Liver (tissue), 9 donors: Measurements from ENCODE around the gene MTMR2. TPM values are rescaled to one million over a fixed set of nuclear protein-coding genes. Genes with fewer than 3 reads are reported as not detected.

Source experiments
- DNase-seq: peaks from one replicate; pipeline ENCODE4 v3.0.0-alpha.2; 2017; ENCODE audit warnings: low spot score
- H3K27ac ChIP-seq, 2 donors: one replicate each; pipeline ENCODE4 v1.7.0; 2013; ENCODE audit warnings: inconsistent platforms in 2 of 2, low read length in 2 of 2, control low read depth in 1 of 2, low read depth in 1 of 2, mild to moderate bottlenecking in 1 of 2
- H3K27me3 ChIP-seq, 4 donors: one replicate each; pipeline versions ENCODE4 v1.6.1 to v1.7.0; 2013; ENCODE audit warnings: low read length in 3 of 4, inconsistent platforms in 1 of 4, mild to moderate bottlenecking in 1 of 4, moderate library complexity in 1 of 4; ENCODE audit not compliant: control insufficient read depth in 4 of 4, insufficient read depth in 4 of 4
- H3K36me3 ChIP-seq, 4 donors: one replicate each; pipeline versions ENCODE4 v1.6.1 to v1.7.0; 2013; ENCODE audit warnings: low read length in 3 of 4, mild to moderate bottlenecking in 3 of 4, low read depth in 1 of 4, moderate library complexity in 1 of 4; ENCODE audit not compliant: control insufficient read depth in 4 of 4, insufficient read depth in 3 of 4
- H3K4me1 ChIP-seq, 4 donors: one replicate each; pipeline versions ENCODE4 v1.6.1 to v1.7.0; 2013; ENCODE audit warnings: low read length in 3 of 4, mild to moderate bottlenecking in 3 of 4, moderate library complexity in 1 of 4; ENCODE audit not compliant: control insufficient read depth in 4 of 4, insufficient read depth in 4 of 4
- H3K4me3 ChIP-seq, 3 donors: one replicate each; pipeline versions ENCODE4 v1.6.1 to v1.7.0; 2013; ENCODE audit warnings: low read length in 3 of 3, control low read depth in 1 of 3, low read depth in 1 of 3, mild to moderate bottlenecking in 1 of 3
- H3K9ac ChIP-seq, 2 donors: one replicate each; pipeline ENCODE4 v1.7.0; 2013; ENCODE audit warnings: low read length in 2 of 2, mild to moderate bottlenecking in 2 of 2, moderate library complexity in 2 of 2, control low read depth in 1 of 2, low read depth in 1 of 2
- H3K9me3 ChIP-seq, 4 donors: one replicate each; pipeline versions ENCODE4 v1.6.1 to v1.7.0; 2013; ENCODE audit warnings: low read length in 3 of 4; ENCODE audit not compliant: control insufficient read depth in 4 of 4
- ATF3 ChIP-seq: IDR thresholded peaks from 2 replicates; pipeline ENCODE4 v1.6.1; 2016; ENCODE audit warnings: antibody characterized with exemption
- CTCF ChIP-seq: fragments of 150-350 bp; IDR thresholded peaks from 2 replicates; pipeline ENCODE4 v1.5.1; 2017; ENCODE audit warnings: improper control_type of control experiment, low read depth, low read length; ENCODE audit not compliant: missing input control
- EGR1 ChIP-seq, 2 donors: IDR thresholded peaks; 2 replicates each; pipeline ENCODE4 v1.6.1; 2016 to 2018; ENCODE audit warnings: antibody characterized with exemption in 2 of 2, low read depth in 2 of 2
- FOXA1 ChIP-seq: IDR thresholded peaks from 2 replicates; pipeline ENCODE4 v1.6.1; 2016; ENCODE audit warnings: antibody characterized with exemption
- FOXA2 ChIP-seq: IDR thresholded peaks from 2 replicates; pipeline ENCODE4 v1.6.1; 2016; ENCODE audit warnings: antibody characterized with exemption
- HNF4A ChIP-seq, 2 donors: conservative IDR thresholded peaks; 2 replicates each; pipeline ENCODE4 v1.6.1; 2016; ENCODE audit warnings: antibody characterized with exemption in 2 of 2, mild to moderate bottlenecking in 2 of 2
- HNF4G ChIP-seq: IDR thresholded peaks from 2 replicates; pipeline ENCODE4 v1.6.1; 2016; ENCODE audit warnings: antibody characterized with exemption
- JUND ChIP-seq, 2 donors: IDR thresholded peaks; 2 replicates each; pipeline ENCODE4 v1.6.1; 2016; ENCODE audit warnings: antibody characterized with exemption in 2 of 2
- MAX ChIP-seq: IDR thresholded peaks from 2 replicates; pipeline ENCODE4 v1.6.1; 2016; ENCODE audit warnings: antibody characterized with exemption
- NR2F2 ChIP-seq: IDR thresholded peaks from 2 replicates; pipeline ENCODE4 v1.6.1; 2016; ENCODE audit warnings: antibody characterized with exemption
- RAD21 ChIP-seq, 2 donors: IDR thresholded peaks; 2 replicates each; pipeline ENCODE4 v1.6.1; 2016; ENCODE audit warnings: antibody characterized with exemption in 2 of 2, mild to moderate bottlenecking in 2 of 2
- RXRA ChIP-seq, 2 donors: IDR thresholded peaks; 2 replicates each; pipeline ENCODE4 v1.6.1; 2017 to 2018; ENCODE audit warnings: antibody characterized with exemption in 2 of 2, mild to moderate bottlenecking in 1 of 2
- SP1 ChIP-seq: IDR thresholded peaks from 2 replicates; pipeline ENCODE4 v1.6.1; 2018; ENCODE audit warnings: antibody characterized with exemption, mild to moderate bottlenecking
- TAF1 ChIP-seq: conservative IDR thresholded peaks from 2 replicates; pipeline ENCODE4 v1.6.1; 2016; ENCODE audit warnings: antibody characterized with exemption, mild to moderate bottlenecking
- YY1 ChIP-seq: IDR thresholded peaks from 2 replicates; pipeline ENCODE4 v1.6.1; 2016; ENCODE audit warnings: antibody characterized with exemption, mild to moderate bottlenecking
- WGBS: extraction: QIAGEN DNeasy Blood & Tissue Kit; methylation state at CpG from one replicate; pipeline ENCODE4 v1.1.7; 2013; 5-methylcytosine and 5-hydroxymethylcytosine counted together
- polyA plus RNA-seq, 2 donors: library from polyadenylated mRNA; stranded (reverse) in 1 of 2; unstranded in 1 of 2; fragments of 200-250 nt in 1 of 2; fragments of >200 nt in 1 of 2; fragmentation: Nextera tagmentation in 1 of 2; extraction: Ambion mirVana in 1 of 2; gene quantifications; one replicate each; pipeline versions ENCODE4 v1.2.1 to v1.2.3, GENCODE V29; 2013 to 2015
- total RNA-seq, 2 donors: library from RNA; depleted of rRNA; stranded (reverse); fragments of >200 nt; gene quantifications; one replicate each; pipeline ENCODE4 v1.2.3, GENCODE V29; 2014
- TF ChIP-seq, protein P1 (sequence below): IDR thresholded peaks from 2 replicates; pipeline ENCODE4 v1.6.1; 2016; ENCODE audit warnings: antibody characterized with exemption, mild to moderate bottlenecking
- donor health status: healthy.
- donor health status: healthy.
- donor health status: healthy.
- donor health status: healthy.
- donor health status: healthy.

Gene MTMR2
- total and polyA plus RNA-seq, 4 donors: 2.0 to 9.5 (median 3.1) TPM

DNA sequence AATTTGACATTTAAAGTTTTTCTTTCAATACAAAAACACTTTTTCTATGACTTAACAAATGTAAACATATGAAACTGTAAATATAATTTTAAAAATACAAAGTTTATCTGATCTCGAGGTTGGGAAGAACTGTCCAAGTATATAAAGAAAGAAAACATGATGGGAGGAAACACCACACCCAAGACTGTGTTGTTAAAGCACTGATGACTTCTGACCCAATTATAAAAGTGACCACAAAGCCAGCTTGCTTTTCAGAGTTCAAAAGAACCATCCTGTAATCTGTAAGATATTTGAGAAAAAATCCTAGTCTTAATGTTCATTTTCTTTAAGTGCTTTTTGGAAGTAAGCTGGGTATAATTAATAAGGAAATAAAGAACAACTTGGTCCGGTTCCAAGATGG lies 118.0 kb downstream of the MTMR2 start:
- Histone ChIP-seq H3K4me3 (no peak overlapping the region), H3K36me3 (peaks cover 0 to 15% (median 3%) of the 10 kb centered on the region in 4 donors), H3K4me1 (no peaks in the 10 kb centered on the region), H3K27me3 (no peaks in the 10 kb centered on the region), H3K9ac (no peak overlapping the region), H3K9me3 (no peaks in the 10 kb centered on the region), H3K27ac (no peak overlapping the region)
- 85% methylated on average over 2 of the region's 2 CpGs for WGBS
- no peak for DNase-seq
- TF ChIP-seq, protein P1, sequence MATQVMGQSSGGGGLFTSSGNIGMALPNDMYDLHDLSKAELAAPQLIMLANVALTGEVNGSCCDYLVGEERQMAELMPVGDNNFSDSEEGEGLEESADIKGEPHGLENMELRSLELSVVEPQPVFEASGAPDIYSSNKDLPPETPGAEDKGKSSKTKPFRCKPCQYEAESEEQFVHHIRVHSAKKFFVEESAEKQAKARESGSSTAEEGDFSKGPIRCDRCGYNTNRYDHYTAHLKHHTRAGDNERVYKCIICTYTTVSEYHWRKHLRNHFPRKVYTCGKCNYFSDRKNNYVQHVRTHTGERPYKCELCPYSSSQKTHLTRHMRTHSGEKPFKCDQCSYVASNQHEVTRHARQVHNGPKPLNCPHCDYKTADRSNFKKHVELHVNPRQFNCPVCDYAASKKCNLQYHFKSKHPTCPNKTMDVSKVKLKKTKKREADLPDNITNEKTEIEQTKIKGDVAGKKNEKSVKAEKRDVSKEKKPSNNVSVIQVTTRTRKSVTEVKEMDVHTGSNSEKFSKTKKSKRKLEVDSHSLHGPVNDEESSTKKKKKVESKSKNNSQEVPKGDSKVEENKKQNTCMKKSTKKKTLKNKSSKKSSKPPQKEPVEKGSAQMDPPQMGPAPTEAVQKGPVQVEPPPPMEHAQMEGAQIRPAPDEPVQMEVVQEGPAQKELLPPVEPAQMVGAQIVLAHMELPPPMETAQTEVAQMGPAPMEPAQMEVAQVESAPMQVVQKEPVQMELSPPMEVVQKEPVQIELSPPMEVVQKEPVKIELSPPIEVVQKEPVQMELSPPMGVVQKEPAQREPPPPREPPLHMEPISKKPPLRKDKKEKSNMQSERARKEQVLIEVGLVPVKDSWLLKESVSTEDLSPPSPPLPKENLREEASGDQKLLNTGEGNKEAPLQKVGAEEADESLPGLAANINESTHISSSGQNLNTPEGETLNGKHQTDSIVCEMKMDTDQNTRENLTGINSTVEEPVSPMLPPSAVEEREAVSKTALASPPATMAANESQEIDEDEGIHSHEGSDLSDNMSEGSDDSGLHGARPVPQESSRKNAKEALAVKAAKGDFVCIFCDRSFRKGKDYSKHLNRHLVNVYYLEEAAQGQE: no peak
- TF ChIP-seq JUND (IDR thresholded peaks at IDR 0.05) (no peak), NR2F2 (no peak), MAX (no peak), HNF4A (conservative IDR thresholded peaks at IDR 0.05) (no peak), CTCF (no peak), FOXA2 (no peak), EGR1 (IDR thresholded peaks at IDR 0.05; ENCODE audit: low read depth in 2 of 2) (no peak)

DNA sequence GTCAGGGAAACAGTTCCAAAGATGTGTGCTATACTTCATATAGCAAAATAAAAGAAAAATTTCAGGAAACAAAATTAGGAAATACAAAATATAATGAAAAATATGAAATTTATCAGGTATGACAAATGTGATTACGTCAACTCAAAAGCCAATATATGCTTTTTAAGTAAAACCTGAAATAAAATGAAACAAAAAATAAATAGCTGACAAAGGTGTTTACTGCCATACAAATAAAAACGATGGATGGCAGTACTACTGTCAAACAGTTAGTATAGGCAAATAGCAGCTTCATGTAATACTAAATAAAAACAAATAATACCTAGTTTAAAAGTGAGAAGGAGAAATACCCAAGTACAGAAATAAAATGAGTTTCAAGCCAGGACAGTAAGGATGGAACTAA lies 119.9 kb downstream of the MTMR2 start:
- H3K9ac ChIP-seq: no peak overlapping the region
- 97% methylated on average over 2 of the region's 2 CpGs for WGBS
- no peak for DNase-seq
- H3K4me3 ChIP-seq: no peak overlapping the region
- TF ChIP-seq ATF3 (no peak), HNF4A (conservative IDR thresholded peaks at IDR 0.05) (no peak)
- H3K9me3 ChIP-seq: no peaks in the 10 kb centered on the region
- H3K4me1 ChIP-seq: no peaks in the 10 kb centered on the region
- H3K27me3 ChIP-seq: no peaks in the 10 kb centered on the region
- no peak overlapping the region for H3K27ac ChIP-seq
- H3K36me3 ChIP-seq: peaks cover 2 to 22% (median 8%) of the 10 kb centered on the region in 4 donors

DNA sequence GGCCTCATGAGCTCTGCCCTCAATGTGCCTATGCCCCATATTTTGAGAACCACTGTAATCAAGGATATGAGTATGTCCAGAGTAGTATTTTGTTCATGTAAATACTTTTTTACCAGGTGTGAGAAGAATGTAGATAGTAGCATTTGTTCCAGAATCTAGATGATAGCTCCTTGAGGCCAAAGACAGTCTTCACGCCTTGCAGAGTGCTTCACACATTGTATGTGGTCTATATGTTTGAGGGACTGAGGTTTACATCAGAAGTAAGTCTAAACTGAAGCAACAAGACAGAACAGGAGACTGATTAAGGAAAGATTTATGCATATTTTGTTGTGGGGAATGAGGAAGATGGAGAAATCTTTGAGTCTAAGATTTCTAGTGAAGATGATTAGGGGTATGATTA lies 121.1 kb downstream of the MTMR2 start:
- H3K9me3 ChIP-seq: no peaks in the 10 kb centered on the region
- peaks cover 2 to 22% (median 8%) of the 10 kb centered on the region in 4 donors for H3K36me3 ChIP-seq
- no peak overlapping the region for H3K27ac ChIP-seq
- no peaks in the 10 kb centered on the region for H3K4me1 ChIP-seq
- no peaks in the 10 kb centered on the region for H3K27me3 ChIP-seq
- H3K4me3 ChIP-seq: no peak overlapping the region
- no peak overlapping the region for H3K9ac ChIP-seq
- no peak for DNase-seq
- 96% methylated on average over 1 of the region's 1 CpG for WGBS
- TF ChIP-seq YY1: no peak
- no peak for TF ChIP-seq EGR1 (IDR thresholded peaks at IDR 0.05; ENCODE audit: low read depth in 2 of 2)
- no peak for TF ChIP-seq RXRA (IDR thresholded peaks at IDR 0.05)
- TF ChIP-seq CTCF: no peak
- TF ChIP-seq FOXA1: no peak
- no peak for TF ChIP-seq SP1
- TF ChIP-seq HNF4G: no peak
- no peak for TF ChIP-seq JUND (IDR thresholded peaks at IDR 0.05)
- TF ChIP-seq, protein P1: no peak
- no peak for TF ChIP-seq HNF4A (conservative IDR thresholded peaks at IDR 0.05)
- no peak for TF ChIP-seq TAF1
- TF ChIP-seq MAX: no peak
- TF ChIP-seq RAD21 (IDR thresholded peaks at IDR 0.05): no peak
